CD4-positive, alpha-beta T cell (primary cell): ENCODE results near the gene GABRB3. TPM values are rescaled to one million over a fixed set of nuclear protein-coding genes. Genes with fewer than 3 reads are reported as not detected.

Source experiments
- ATAC-seq: fragments of 200-7000 bp; cut with Tn5 transposase; one replicate; pipeline ENCODE4 v1.10.0; 2022; ENCODE audit warnings: mild to moderate bottlenecking; ENCODE audit not compliant: poor library complexity
- CTCF ChIA-PET: fragments of 350-600 bp; sonication (Branson Sonifier 250); formaldehyde crosslinking; loops from one replicate; lab custom pipeline; 2021; ENCODE audit warnings: antibody characterized with exemption, inconsistent platforms; lab: Charles Lee
- POLR2A ChIA-PET: fragments of 350-600 bp; sonication (Branson Sonifier 250); formaldehyde crosslinking; loops from one replicate; lab custom pipeline; 2021; ENCODE audit warnings: antibody characterized with exemption, inconsistent platforms; lab: Charles Lee
- DNase-seq, 14 experiments: peaks; one replicate each; pipeline ENCODE4 v3.0.0-alpha.2; 2013 to 2020; ENCODE audit warnings: mixed read lengths in 2 of 14
- H3K27ac ChIP-seq, 2 donors: one replicate each; pipeline versions ENCODE4 v1.5.1 to v1.7.0; 2013; ENCODE audit warnings: low read length in 2 of 2, low read depth in 1 of 2, mild to moderate bottlenecking in 1 of 2
- H3K27me3 ChIP-seq, 2 experiments: 1 replicate in 1 of 2; 2 replicates in 1 of 2; pipeline versions ENCODE4 v1.6.1 to v1.7.0; 2013; ENCODE audit warnings: low read length in 2 of 2, control low read depth in 1 of 2, mild to moderate bottlenecking in 1 of 2, moderate library complexity in 1 of 2; ENCODE audit not compliant: insufficient read depth in 2 of 2, control insufficient read depth in 1 of 2
- H3K36me3 ChIP-seq: one replicate; pipeline ENCODE4 v1.6.1; 2013; ENCODE audit warnings: low read length, control low read depth; ENCODE audit not compliant: insufficient read depth
- H3K4me1 ChIP-seq: one replicate; pipeline ENCODE4 v1.6.1; 2013; ENCODE audit warnings: low read length, control low read depth; ENCODE audit not compliant: insufficient read depth
- H3K4me3 ChIP-seq: one replicate; pipeline ENCODE4 v1.5.1; 2013; ENCODE audit warnings: mild to moderate bottlenecking, low read length, moderate library complexity
- H3K9me3 ChIP-seq, 2 experiments: 1 replicate in 1 of 2; 2 replicates in 1 of 2; pipeline versions ENCODE4 v1.6.1 to v1.7.0; 2013; ENCODE audit warnings: low read length in 2 of 2, mild to moderate bottlenecking in 2 of 2, control low read depth in 1 of 2, moderate library complexity in 1 of 2; ENCODE audit not compliant: control insufficient read depth in 1 of 2, insufficient read depth in 1 of 2
- H3K27ac Mint-ChIP-seq: one replicate; pipeline ENCODE4 v1.8.0; 2020; ENCODE audit warnings: mixed read lengths
- H3K27me3 Mint-ChIP-seq: one replicate; pipeline ENCODE4 v1.8.0; 2021; ENCODE audit warnings: mixed read lengths
- H3K36me3 Mint-ChIP-seq: one replicate; pipeline ENCODE4 v1.8.0; 2021; ENCODE audit warnings: low read depth, mixed read lengths
- H3K4me1 Mint-ChIP-seq: one replicate; pipeline ENCODE4 v1.8.0; 2021; ENCODE audit warnings: low read depth, mixed read lengths
- H3K4me3 Mint-ChIP-seq: one replicate; pipeline ENCODE4 v1.8.0; 2020; ENCODE audit warnings: mild to moderate bottlenecking, mixed read lengths
- H3K9me3 Mint-ChIP-seq: one replicate; pipeline ENCODE4 v1.8.0; 2020; ENCODE audit warnings: mixed read lengths
- CTCF ChIP-seq: fragments of 200-600 bp; IDR thresholded peaks from one replicate; pipeline ENCODE4 v1.8.0; 2022; ENCODE audit warnings: antibody characterized with exemption, mild to moderate bottlenecking
- intact Hi-C, 2 experiments: fragments of 100-400 bp; cut with DNase I in 1 of 2; cut with micrococcal nuclease in 1 of 2; formaldehyde crosslinking; loops; one replicate each; pipeline versions ENCODE4 v1.15.1 to v1.9.0; 2023 to 2025; cut with DNase I, micrococcal nuclease
- total RNA-seq, 174 experiments: library from RNA in 2 of 174; stranded (reverse) in 2 of 174; gene quantifications; one replicate each; pipeline ENCODE4 v1.2.3 and lab custom pipeline; 2021 to 2026

The GABRB3 gene
- total RNA-seq, 2 experiments from 2014 or later, result not detected

DNA sequence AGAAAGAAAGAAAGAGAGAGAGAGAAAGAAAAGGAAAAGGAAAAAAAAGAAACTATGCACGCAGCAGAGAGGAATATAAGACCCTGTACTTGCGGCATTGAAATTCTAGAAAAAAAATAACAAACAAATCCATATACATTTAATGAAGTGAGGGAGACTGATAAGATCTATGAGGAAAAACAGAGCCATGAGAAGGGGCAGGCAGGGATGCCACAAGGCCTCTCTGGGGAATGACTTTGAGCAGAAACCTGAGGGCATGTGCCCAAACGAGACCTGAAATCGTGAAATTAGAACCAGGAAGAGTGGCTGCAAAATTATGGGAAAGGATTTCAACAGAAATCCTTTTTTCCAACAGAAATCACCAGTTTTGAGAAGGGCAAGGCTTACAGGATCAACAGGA, 98.4 kb downstream of the GABRB3 start:
- Histone ChIP-seq H3K27me3 (no peaks in the 10 kb centered on the region), H3K9me3 (peaks cover 0 to 17% of the 10 kb centered on the region in 2 experiments), H3K4me1 (no peaks in the 10 kb centered on the region), H3K36me3 (no peaks in the 10 kb centered on the region), H3K4me3 (no peak overlapping the region), H3K27ac (no peak overlapping the region)
- TF ChIP-seq CTCF, result no peak
- no peak overlapping the region for H3K27ac Mint-ChIP-seq
- H3K4me1 Mint-ChIP-seq, result no peaks in the 10 kb centered on the region
- intact Hi-C loops, result no loop called here
- POLR2A ChIA-PET, result no interaction called here
- no peaks in the 10 kb centered on the region for H3K36me3 Mint-ChIP-seq
- ATAC-seq (no peak), DNase-seq (no peak)
- peaks cover 3% of the 10 kb centered on the region for H3K9me3 Mint-ChIP-seq
- CTCF ChIA-PET, result no interaction called here
- no peaks in the 10 kb centered on the region for H3K27me3 Mint-ChIP-seq
- H3K4me3 Mint-ChIP-seq, result no peak overlapping the region

DNA sequence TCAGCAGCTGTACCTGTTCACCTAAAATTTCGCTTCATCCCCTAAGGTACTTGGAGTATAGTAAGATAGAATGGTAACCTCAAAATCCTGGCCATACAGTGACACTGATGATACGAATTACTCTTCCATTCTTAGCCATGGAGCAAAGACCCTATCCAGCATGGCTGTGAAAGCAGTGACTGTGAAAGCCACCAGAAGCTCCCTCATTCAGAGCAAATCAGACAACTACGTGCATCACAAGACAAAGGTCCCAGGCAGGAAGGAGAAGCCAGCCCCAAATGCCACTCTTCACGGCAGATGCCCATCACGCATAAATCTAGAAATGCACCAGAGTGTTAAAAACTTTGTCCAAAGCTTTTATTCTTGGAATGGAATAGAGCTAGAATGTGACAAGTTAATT, 99.4 kb downstream of the GABRB3 start:
- intact Hi-C loops, result no loop called here
- H3K27ac ChIP-seq, result no peak overlapping the region
- ChIA-PET POLR2A (interaction anchor here (0.5 kb wide), 1 partner anchor 33 kb away, joined by 3 read pairs; no protein-coding TSS in a partner anchor), CTCF (no interaction called here)
- H3K4me3 Mint-ChIP-seq, result no peak overlapping the region
- no peaks in the 10 kb centered on the region for H3K36me3 ChIP-seq
- H3K4me3 ChIP-seq, result no peak overlapping the region
- no peak overlapping the region for H3K27ac Mint-ChIP-seq
- H3K4me1 ChIP-seq, result no peaks in the 10 kb centered on the region
- H3K27me3 Mint-ChIP-seq, result no peaks in the 10 kb centered on the region
- H3K36me3 Mint-ChIP-seq, result no peaks in the 10 kb centered on the region
- peaks cover 6% of the 10 kb centered on the region for H3K9me3 Mint-ChIP-seq
- no peaks in the 10 kb centered on the region for H3K4me1 Mint-ChIP-seq
- no peaks in the 10 kb centered on the region for H3K27me3 ChIP-seq
- peaks cover 0 to 17% of the 10 kb centered on the region in 2 experiments for H3K9me3 ChIP-seq
- TF ChIP-seq CTCF, result no peak
- no peak for ATAC-seq
- DNase-seq, result no peak

- no peak for TF ChIP-seq CTCF
- Mint-ChIP-seq H3K4me3 (no peak overlapping the region), H3K9me3 (peaks cover 6% of the 10 kb centered on the region)
These were observed 102.8 kb downstream of the GABRB3 start for GRCh38 chr15:26670116-26670515.

More at GRCh38 chr15:26670116-26670515, 102.8 kb downstream of the GABRB3 start:
- Mint-ChIP-seq H3K36me3 (no peaks in the 10 kb centered on the region), H3K27me3 (no peaks in the 10 kb centered on the region), H3K27ac (no peak overlapping the region), H3K4me1 (no peaks in the 10 kb centered on the region)
- Histone ChIP-seq H3K36me3 (no peaks in the 10 kb centered on the region), H3K4me3 (no peak overlapping the region), H3K9me3 (peaks cover 0 to 21% of the 10 kb centered on the region in 2 experiments), H3K4me1 (no peaks in the 10 kb centered on the region), H3K27me3 (no peaks in the 10 kb centered on the region), H3K27ac (no peak overlapping the region)
- CTCF ChIA-PET, result no interaction called here
- ATAC-seq (no peak), DNase-seq (no peak)
- POLR2A ChIA-PET, result no interaction called here
- intact Hi-C loops, result no loop called here
